GM12872 (cell line): ENCODE measurements around the gene PRKCA.
A peak's percentile ranks its signal among the peaks of the same experiment; 100 is the strongest.

Experiments
- TF ChIP-seq, protein P1 (sequence below): IDR thresholded peaks from 3 replicates; pipeline ENCODE4 v1.5.1; 2011; ENCODE audit warnings: low read depth, mild to moderate bottlenecking, low read length, moderate library complexity; ENCODE audit not compliant: insufficient read depth

Gene PRKCA

DNA sequence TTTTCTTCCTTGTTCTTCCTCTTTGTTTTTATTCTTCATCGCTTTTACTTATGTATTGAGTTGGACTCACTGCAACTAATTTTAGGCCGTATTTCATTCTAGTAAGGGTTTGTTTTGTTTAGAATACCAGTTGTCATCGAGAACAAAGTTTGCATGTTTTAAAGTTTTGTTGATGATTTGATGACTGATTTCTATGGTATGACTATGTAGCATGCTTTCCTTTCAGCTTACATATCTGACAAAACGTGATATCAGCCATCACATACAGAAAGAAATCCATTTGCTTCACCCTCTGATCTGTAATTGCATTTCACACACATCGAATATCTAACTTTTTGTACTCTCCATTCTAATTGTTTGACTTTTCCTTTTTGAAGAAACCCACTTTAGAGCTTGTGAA is 4.0 kb downstream of the PRKCA start:
- TF ChIP-seq, protein P1, sequence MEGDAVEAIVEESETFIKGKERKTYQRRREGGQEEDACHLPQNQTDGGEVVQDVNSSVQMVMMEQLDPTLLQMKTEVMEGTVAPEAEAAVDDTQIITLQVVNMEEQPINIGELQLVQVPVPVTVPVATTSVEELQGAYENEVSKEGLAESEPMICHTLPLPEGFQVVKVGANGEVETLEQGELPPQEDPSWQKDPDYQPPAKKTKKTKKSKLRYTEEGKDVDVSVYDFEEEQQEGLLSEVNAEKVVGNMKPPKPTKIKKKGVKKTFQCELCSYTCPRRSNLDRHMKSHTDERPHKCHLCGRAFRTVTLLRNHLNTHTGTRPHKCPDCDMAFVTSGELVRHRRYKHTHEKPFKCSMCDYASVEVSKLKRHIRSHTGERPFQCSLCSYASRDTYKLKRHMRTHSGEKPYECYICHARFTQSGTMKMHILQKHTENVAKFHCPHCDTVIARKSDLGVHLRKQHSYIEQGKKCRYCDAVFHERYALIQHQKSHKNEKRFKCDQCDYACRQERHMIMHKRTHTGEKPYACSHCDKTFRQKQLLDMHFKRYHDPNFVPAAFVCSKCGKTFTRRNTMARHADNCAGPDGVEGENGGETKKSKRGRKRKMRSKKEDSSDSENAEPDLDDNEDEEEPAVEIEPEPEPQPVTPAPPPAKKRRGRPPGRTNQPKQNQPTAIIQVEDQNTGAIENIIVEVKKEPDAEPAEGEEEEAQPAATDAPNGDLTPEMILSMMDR = no peak

DNA sequence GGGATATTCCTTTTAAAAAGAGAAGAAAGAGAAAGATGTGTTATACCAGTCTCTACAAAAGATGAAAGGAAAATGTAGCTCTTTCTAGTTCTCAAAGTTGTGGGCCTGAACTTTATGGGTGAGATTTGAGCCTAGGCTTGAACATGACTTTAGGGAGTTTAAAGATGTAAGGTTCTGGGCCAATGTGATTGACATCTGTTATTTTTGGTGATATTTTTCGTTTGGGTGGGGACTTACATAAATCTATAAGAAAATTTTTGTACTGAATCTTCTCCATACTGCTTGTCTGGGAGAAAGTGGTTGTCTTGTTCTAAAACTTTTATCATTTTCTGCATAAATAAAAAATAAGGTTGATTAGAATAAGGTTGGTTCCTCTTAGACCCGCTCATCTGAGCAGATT is 4.8 kb downstream of the PRKCA start:
- TF ChIP-seq, protein P1 = no peak

DNA sequence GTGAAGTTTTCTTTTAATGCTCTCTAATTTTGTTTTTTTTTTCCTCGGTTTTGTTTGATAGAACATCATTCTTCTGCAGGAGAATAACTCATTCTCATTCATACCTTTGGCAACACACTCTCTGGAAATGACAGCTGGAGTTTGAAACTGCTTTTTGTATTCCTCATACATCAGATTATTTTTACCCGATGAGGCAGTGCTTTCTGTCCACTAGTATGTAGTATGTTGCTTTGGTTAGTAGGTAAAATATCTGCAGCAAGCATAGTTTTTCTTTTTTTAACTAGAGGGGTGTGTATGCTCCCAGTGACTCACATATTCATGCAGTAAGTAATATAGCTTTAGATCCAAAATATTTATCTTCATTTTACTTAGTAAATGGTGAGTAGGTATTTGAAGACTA is 6.4 kb downstream of the PRKCA start:
- TF ChIP-seq, protein P1 = no peak

DNA sequence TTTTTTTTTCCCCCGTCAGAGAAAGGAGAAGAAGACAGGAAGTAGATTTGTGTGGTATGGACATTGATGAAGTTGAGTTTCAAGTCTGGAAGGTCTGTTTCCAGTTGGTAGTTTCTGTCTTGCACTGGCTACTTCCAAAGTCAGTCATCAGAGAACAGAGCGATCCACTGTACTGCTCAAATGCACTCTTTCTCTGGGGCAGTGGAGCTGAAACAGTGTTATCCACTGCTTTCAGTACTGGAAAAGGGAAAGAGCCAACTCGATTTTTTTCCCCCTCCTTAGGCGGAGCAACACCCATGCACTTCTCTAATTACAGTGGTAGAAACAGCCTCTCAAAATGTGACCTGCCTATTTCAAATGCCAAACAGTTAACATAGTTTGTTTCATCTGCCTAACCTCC is 7.4 kb downstream of the PRKCA start:
- TF ChIP-seq, protein P1 = no peak

DNA sequence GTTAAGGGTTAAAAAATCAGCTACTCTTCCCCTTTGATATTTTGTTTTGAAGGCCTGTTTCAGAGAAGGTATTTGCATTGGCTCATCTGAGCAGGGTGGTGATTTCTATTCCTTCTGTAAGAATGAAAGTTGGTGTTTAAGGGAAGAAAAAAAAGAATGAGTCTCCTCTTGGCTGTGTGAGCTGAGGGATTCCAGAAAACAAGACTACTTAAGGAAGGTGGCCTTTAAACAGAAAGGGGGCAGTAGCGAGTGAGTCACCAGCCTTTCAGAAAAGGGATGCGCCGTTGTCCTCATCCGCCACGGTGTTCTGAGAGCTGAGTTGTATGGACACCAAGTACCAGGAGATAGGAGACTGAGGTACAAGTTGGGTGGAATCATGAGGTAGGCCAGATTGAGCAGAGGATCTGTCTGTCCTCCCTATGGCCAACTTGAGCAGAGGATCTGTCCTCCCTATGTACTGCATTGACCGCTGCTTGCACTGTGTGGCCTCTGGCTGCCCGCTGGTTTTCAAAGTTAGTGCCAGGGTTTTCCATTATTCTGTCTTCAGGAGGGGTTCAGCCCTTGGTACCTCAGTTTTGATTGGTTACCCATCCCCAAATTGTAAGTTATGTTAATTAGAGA is 8.2 kb downstream of the PRKCA start:
- TF ChIP-seq, protein P1 = 0 out of 3 replicates have a peak, but pooled peaks have one; percentile 7

DNA sequence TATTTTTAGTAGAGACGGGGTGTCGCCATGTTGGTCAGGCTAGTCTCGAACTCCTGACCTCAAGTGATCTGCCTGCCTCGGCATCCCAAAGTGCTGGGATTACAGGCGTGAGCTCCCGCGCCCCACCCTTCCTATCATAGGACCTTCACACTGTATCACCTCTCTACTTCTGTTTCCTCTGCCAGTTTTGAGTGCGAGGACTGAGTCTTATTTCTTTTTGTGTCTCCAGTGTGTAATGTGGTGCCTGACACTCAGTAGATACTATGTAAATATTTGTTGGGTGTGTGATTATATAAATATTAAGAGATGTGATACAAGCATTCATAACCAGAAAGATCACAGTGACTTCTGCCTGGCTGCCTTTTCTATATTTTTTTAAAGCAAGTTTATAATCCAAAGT is 10.5 kb downstream of the PRKCA start:
- TF ChIP-seq, protein P1 = no peak

DNA sequence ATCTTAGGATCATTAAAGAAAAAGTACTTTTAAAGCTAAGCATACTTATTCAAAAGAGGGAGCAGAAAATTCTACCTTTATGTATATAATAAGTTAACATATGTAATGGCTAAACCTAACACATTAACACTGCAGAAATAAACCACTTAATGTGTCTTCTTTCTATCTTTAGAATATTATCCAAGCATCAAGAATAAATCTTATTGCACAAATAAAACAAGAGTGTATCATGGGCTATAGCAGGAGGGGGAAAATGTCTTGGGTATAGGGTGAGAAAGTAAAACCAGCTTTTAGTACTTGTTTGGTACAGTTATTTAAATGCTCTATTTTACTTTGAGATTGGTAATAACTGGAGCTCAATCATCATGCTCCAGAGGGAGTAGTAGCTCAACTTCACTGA is 10.9 kb downstream of the PRKCA start:
- TF ChIP-seq, protein P1 = no peak
